NCI-H1417 treated with DMSO at 0.1 percent for 48 hours (cell line): Measurements from ENCODE around the gene IAPP.
"Not testable (repeated sequence)": the region's sequence is repeated elsewhere in the genome, so short reads cannot be mapped to it uniquely, and the experiment has no call there.

Source experiments
- DNase-seq: peaks from one replicate; lab custom pipeline; 2025; lab: John Stamatoyannopoulos, UW

The IAPP gene

GRCh38 chr12:21381320-21381719 is 8.6 kb downstream of the IAPP start:
- DNase-seq, result not testable (repeated sequence)

GRCh38 chr12:21384261-21384660 is 11.6 kb downstream of the IAPP start:
- no peak for DNase-seq

DNA sequence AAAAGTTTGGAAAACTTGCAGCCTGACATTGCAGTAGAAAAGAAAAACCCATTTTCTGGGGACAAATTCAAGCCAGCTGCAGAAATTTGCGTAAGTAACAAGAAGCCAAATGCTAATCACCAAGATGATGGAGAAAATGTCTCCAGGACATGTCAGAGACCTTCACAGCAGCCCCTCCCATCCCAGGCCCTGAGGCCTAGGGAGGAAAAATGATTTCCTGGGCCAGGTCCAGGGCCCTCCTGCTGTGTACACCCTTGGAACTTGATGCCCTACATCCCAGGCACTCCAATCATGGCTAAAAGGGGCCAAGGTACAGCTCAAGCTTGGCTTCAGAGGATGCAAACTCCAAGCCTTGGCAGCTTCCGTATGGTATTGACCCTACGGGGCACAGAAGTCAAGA is 14.5 kb downstream of the IAPP start:
- no peak for DNase-seq

- no peak for DNase-seq
These were observed 19.7 kb downstream of the IAPP start for GRCh38 chr12:21392384-21392783.

- DNase-seq, result not testable (repeated sequence)
These were observed 22.3 kb downstream of the IAPP start for GRCh38 chr12:21394828-21395626.

- no peak for DNase-seq
These were observed 40.9 kb downstream of the IAPP start for GRCh38 chr12:21413369-21414277.

DNA sequence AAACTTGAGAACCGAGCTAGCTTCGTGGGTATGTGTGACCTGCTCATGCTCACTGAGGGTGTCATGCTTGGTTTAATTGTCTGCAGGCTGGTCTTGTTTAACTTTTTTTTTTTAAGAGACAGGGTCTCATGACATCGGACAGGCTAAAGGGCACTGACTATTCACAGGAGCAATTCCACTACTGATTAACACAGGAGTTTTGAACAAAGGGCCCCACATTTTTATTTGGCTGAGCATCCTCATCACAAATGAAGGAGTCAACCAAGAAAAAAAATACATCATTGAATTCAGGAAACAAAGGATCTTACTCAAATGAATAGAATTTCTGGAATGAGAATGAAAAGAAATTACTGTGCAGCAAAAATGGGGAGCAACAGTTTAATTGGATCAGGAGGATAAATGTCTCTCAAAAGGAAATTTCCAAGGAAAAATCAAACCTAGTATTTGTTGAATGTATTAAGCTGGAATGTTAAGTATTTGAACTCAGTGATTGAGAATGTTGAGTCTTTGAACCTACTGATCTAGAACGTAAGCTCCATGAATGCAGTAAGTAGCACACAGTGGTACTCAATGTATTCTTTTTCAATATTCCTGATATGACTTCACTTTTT is 43.9 kb downstream of the IAPP start:
- DNase-seq, result no peak

GRCh38 chr12:21418398-21418797 is 45.7 kb downstream of the IAPP start:
- DNase-seq, result not testable (repeated sequence)

DNA sequence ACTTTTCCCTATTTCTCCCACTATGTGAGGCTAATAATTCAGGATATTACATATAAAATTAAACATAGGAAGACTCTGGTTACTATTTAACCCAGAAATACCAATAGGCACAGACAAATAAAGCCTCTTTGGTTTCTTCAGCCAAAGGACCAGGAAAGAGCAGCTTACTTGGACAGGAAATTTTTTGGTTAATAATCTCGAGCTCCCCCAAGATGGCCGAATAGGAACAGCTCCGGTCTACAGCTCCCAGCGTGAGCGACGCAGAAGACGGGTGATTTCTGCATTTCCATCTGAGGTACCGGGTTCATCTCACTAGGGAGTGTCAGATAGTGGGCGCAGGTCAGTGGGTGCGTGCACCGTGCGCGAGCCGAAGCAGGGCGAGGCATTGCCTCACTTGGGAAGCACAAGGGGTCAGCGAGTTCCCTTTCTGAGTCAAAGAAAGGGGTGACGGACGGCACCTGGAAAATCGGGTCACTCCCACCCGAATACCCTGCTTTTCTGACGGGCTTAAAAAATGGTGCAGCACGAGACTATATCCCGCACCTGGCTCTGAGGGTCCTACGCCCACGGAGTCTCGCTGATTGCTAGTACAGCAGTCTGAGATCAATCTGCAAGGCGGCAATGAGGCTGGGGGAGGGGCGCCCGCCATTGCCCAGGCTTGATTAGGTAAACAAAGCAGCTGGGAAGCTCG is 46.5 kb downstream of the IAPP start:
- not testable (repeated sequence) for DNase-seq

- DNase-seq, result no peak
These were observed 55.5 kb downstream of the IAPP start for GRCh38 chr12:21428241-21428640.
